Activated CD4-positive, alpha-beta memory T cell treated with anti-CD3 and anti-CD28 coated beads for 36 hours (primary cell): ENCODE measurements around the gene MAP1LC3B2. TPM values are rescaled to one million over a fixed set of nuclear protein-coding genes. Genes with fewer than 3 reads are reported as not detected.

Experiments used
- CTCF ChIA-PET: fragments of 350-600 bp; sonication (Branson Sonifier 250); formaldehyde crosslinking; loops from one replicate; lab custom pipeline; 2021; ENCODE audit warnings: antibody characterized with exemption, inconsistent platforms; lab: Charles Lee
- POLR2A ChIA-PET: fragments of 350-600 bp; sonication (Branson Sonifier 250); formaldehyde crosslinking; loops from one replicate; lab custom pipeline; 2021; ENCODE audit warnings: antibody characterized with exemption; lab: Charles Lee
- DNase-seq: peaks from one replicate; pipeline ENCODE4 v3.0.0-alpha.2; 2020
- H3K27ac Mint-ChIP-seq: one replicate; pipeline ENCODE4 v1.8.0; 2021; ENCODE audit warnings: mixed read lengths
- H3K27me3 Mint-ChIP-seq: one replicate; pipeline ENCODE4 v1.8.0; 2021; ENCODE audit warnings: mixed read lengths
- H3K36me3 Mint-ChIP-seq: one replicate; pipeline ENCODE4 v1.8.0; 2021; ENCODE audit warnings: mixed read lengths
- H3K4me1 Mint-ChIP-seq: one replicate; pipeline ENCODE4 v1.8.0; 2021; ENCODE audit warnings: low read depth, mixed read lengths
- H3K4me3 Mint-ChIP-seq: one replicate; pipeline ENCODE4 v1.8.0; 2021; ENCODE audit warnings: mild to moderate bottlenecking, mixed read lengths
- H3K9me3 Mint-ChIP-seq: one replicate; pipeline ENCODE4 v1.8.0; 2021; ENCODE audit warnings: mixed read lengths
- intact Hi-C: fragments of 100-400 bp; cut with micrococcal nuclease; formaldehyde crosslinking; loops from one replicate; pipeline ENCODE4 v1.15.1; 2023
- total RNA-seq, 2 experiments: library from RNA; stranded (reverse); gene quantifications; one replicate each; pipeline ENCODE4 v1.2.3, GENCODE V29; 2021

The MAP1LC3B2 gene
- total RNA-seq, 2 experiments from 2014 or later = 0.78 to 1.2 TPM

- Mint-ChIP-seq H3K27ac (no peak overlapping the region), H3K4me3 (no peak overlapping the region), H3K27me3 (no peaks in the 10 kb centered on the region), H3K36me3 (no peaks in the 10 kb centered on the region), H3K4me1 (no peaks in the 10 kb centered on the region), H3K9me3 (no peaks in the 10 kb centered on the region)
- intact Hi-C loops = no loop called here
- no peak for DNase-seq
- ChIA-PET POLR2A (no interaction called here), CTCF (no interaction called here)
These were observed 54.1 kb downstream of the MAP1LC3B2 start for GRCh38 chr12:116613256-116613655.

GRCh38 chr12:116614194-116614915 lies 55.2 kb downstream of the MAP1LC3B2 start:
- POLR2A ChIA-PET = no interaction called here
- intact Hi-C loops = no loop called here
- peaks cover 3% of the 10 kb centered on the region for H3K27me3 Mint-ChIP-seq

GRCh38 chr12:116615141-116615861 lies 56.1 kb downstream of the MAP1LC3B2 start:
- H3K9me3 Mint-ChIP-seq = no peaks in the 10 kb centered on the region
- H3K4me3 Mint-ChIP-seq = no peak overlapping the region
- CTCF ChIA-PET = no interaction called here
- POLR2A ChIA-PET = no interaction called here
- no peak overlapping the region for H3K27ac Mint-ChIP-seq
- no peaks in the 10 kb centered on the region for H3K4me1 Mint-ChIP-seq
- peaks cover 3% of the 10 kb centered on the region for H3K27me3 Mint-ChIP-seq
- H3K36me3 Mint-ChIP-seq = no peaks in the 10 kb centered on the region
- no peak for DNase-seq
- intact Hi-C loops = no loop called here

More at GRCh38 chr12:116614194-116614915, 55.2 kb downstream of the MAP1LC3B2 start:
- no peaks in the 10 kb centered on the region for H3K36me3 Mint-ChIP-seq
- H3K4me1 Mint-ChIP-seq = no peaks in the 10 kb centered on the region
- CTCF ChIA-PET = interaction anchor here (0.6 kb wide), 1 partner anchor 9 kb away, joined by 3 read pairs; no protein-coding TSS in a partner anchor
- no peaks in the 10 kb centered on the region for H3K9me3 Mint-ChIP-seq
- no peak overlapping the region for H3K4me3 Mint-ChIP-seq
- no peak overlapping the region for H3K27ac Mint-ChIP-seq
- DNase-seq = no peak

- Mint-ChIP-seq H3K9me3 (no peaks in the 10 kb centered on the region), H3K36me3 (no peaks in the 10 kb centered on the region), H3K4me1 (no peaks in the 10 kb centered on the region), H3K4me3 (no peak overlapping the region), H3K27ac (no peak overlapping the region), H3K27me3 (peaks cover 3% of the 10 kb centered on the region)
- intact Hi-C loops = no loop called here
- DNase-seq = no peak
- ChIA-PET POLR2A (no interaction called here), CTCF (no interaction called here)
These were observed 57.5 kb downstream of the MAP1LC3B2 start for GRCh38 chr12:116616536-116617248.

- POLR2A ChIA-PET = no interaction called here
- H3K4me3 Mint-ChIP-seq = no peak overlapping the region
- H3K4me1 Mint-ChIP-seq = no peaks in the 10 kb centered on the region
- intact Hi-C loops = no loop called here
- CTCF ChIA-PET = no interaction called here
- peaks cover 7% of the 10 kb centered on the region for H3K27me3 Mint-ChIP-seq
- H3K27ac Mint-ChIP-seq = no peak overlapping the region
- H3K36me3 Mint-ChIP-seq = no peaks in the 10 kb centered on the region
- DNase-seq = no peak
- H3K9me3 Mint-ChIP-seq = peaks cover 16% of the 10 kb centered on the region
These were observed 60.1 kb downstream of the MAP1LC3B2 start for GRCh38 chr12:116619246-116619645.

GRCh38 chr12:116620124-116620491 lies 60.9 kb downstream of the MAP1LC3B2 start:
- no peak overlapping the region for H3K4me3 Mint-ChIP-seq
- ChIA-PET CTCF (no interaction called here), POLR2A (no interaction called here)
- H3K27ac Mint-ChIP-seq = no peak overlapping the region
- no peaks in the 10 kb centered on the region for H3K36me3 Mint-ChIP-seq
- H3K4me1 Mint-ChIP-seq = no peaks in the 10 kb centered on the region
- H3K27me3 Mint-ChIP-seq = peaks cover 9% of the 10 kb centered on the region
- intact Hi-C loops = no loop called here
- peaks cover 16% of the 10 kb centered on the region for H3K9me3 Mint-ChIP-seq
- DNase-seq = no peak

- no peak overlapping the region for H3K27ac Mint-ChIP-seq
- ChIA-PET CTCF (no interaction called here), POLR2A (no interaction called here)
- no peaks in the 10 kb centered on the region for H3K4me1 Mint-ChIP-seq
- DNase-seq = no peak
- peaks cover 16% of the 10 kb centered on the region for H3K9me3 Mint-ChIP-seq
- no peaks in the 10 kb centered on the region for H3K36me3 Mint-ChIP-seq
- intact Hi-C loops = no loop called here
- H3K27me3 Mint-ChIP-seq = peaks cover 9% of the 10 kb centered on the region
- no peak overlapping the region for H3K4me3 Mint-ChIP-seq
These were observed 61.5 kb downstream of the MAP1LC3B2 start for GRCh38 chr12:116620492-116621191.

GRCh38 chr12:116621194-116621593 lies 62.0 kb downstream of the MAP1LC3B2 start:
- ChIA-PET CTCF (interaction anchor here (0.5 kb wide), 1 partner anchor 298 kb away, joined by 4 read pairs; no protein-coding TSS in a partner anchor), POLR2A (no interaction called here)
- Mint-ChIP-seq H3K4me3 (no peak overlapping the region), H3K27me3 (peaks cover 9% of the 10 kb centered on the region), H3K9me3 (peaks cover 16% of the 10 kb centered on the region), H3K4me1 (no peaks in the 10 kb centered on the region), H3K27ac (no peak overlapping the region), H3K36me3 (no peaks in the 10 kb centered on the region)
- intact Hi-C loops = no loop called here
- no peak for DNase-seq

GRCh38 chr12:116624516-116624915 lies 65.3 kb downstream of the MAP1LC3B2 start:
- no peaks in the 10 kb centered on the region for H3K4me1 Mint-ChIP-seq
- no peaks in the 10 kb centered on the region for H3K36me3 Mint-ChIP-seq
- no peak for DNase-seq
- ChIA-PET POLR2A (no interaction called here), CTCF (no interaction called here)
- intact Hi-C loops = no loop called here
- H3K27ac Mint-ChIP-seq = no peak overlapping the region
- peaks cover 14% of the 10 kb centered on the region for H3K27me3 Mint-ChIP-seq
- no peak overlapping the region for H3K4me3 Mint-ChIP-seq
- peaks cover 16% of the 10 kb centered on the region for H3K9me3 Mint-ChIP-seq

- Mint-ChIP-seq H3K36me3 (no peaks in the 10 kb centered on the region), H3K9me3 (peaks cover 16% of the 10 kb centered on the region), H3K27me3 (peaks cover 16% of the 10 kb centered on the region), H3K4me3 (no peak overlapping the region), H3K27ac (no peak overlapping the region), H3K4me1 (no peaks in the 10 kb centered on the region)
- ChIA-PET CTCF (no interaction called here), POLR2A (no interaction called here)
- DNase-seq = no peak
- intact Hi-C loops = no loop called here
These were observed 67.0 kb downstream of the MAP1LC3B2 start for GRCh38 chr12:116626153-116626552.
